Stimulated activated CD4-positive, alpha-beta T cell treated with anti-CD3 and anti-CD28 coated beads, Interleukin-15, amount 100 ng/mL, for 48 hours (primary cell): Measurements from ENCODE around the gene FYB1.
A peak's percentile ranks its signal among the peaks of the same experiment; 100 is the strongest.
"Not testable (repeated sequence)": the region's sequence is repeated elsewhere in the genome, so short reads cannot be mapped to it uniquely, and the experiment has no call there.

ENCODE experiments used
- DNase-seq, 2 donors: peaks; one replicate each; pipeline ENCODE4 v3.0.0-alpha.2; 2020; ENCODE audit warnings: low read depth in 2 of 2

FYB1 gene

DNA sequence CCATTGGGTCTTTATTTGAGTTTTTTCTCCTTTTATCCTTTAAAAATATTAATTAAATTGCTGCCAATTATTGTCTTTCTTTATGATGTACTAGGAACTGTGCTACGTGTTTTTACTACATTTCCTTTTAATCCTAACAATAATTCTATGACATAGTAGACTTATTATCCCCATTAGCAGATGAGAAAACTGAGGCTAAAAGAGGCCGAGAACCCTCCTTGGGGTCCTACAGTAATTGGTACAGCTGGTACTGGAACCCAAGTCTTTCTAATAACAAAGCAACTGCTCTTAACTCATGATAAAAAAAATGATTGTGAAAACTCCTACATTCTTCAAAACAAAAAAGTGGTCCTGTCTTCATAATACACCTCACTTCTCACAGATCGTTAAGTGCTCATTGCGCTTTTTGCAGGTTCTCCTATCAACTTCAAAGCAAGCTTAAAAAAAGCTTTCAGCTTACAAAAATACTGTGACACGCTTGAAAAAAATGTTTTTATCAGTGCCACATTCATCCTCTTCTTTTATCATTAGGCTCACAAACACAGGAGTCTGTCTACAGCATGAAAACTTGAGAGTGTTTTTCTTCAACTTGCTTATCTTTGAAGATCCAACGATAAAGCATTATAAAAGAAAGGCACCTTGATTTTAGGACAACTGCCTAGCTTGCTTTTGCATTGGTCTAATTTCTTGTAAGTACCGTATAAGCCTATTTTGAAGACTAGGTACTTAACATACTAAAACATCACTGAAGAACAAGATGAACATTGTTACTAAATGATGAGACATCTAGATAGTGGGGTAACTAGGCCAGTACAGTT, 32.4 kb downstream of the FYB1 start:
- no peak for DNase-seq

GRCh38 chr5:39186289-39186688, 33.1 kb downstream of the FYB1 start:
- no peak for DNase-seq

DNA sequence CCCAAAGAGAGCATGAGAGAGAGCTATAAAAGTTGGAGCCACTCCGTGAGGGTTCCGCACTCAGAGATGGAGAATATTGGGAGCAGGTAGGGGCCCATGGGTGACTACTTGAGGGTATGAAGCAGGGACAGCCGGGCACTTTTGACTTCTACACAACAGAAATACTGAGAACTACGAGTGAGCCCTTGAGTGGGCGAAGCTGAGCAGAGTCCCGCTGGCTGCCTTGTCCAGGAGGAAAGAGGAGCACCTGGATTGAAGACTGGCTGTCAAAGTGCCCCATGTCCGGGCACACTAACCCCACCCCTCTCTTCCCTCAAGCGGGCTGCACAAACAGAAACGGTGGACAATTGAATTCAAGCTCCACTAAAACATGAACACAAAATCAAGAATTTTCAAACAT, 33.6 kb downstream of the FYB1 start:
- DNase-seq = no peak

DNA sequence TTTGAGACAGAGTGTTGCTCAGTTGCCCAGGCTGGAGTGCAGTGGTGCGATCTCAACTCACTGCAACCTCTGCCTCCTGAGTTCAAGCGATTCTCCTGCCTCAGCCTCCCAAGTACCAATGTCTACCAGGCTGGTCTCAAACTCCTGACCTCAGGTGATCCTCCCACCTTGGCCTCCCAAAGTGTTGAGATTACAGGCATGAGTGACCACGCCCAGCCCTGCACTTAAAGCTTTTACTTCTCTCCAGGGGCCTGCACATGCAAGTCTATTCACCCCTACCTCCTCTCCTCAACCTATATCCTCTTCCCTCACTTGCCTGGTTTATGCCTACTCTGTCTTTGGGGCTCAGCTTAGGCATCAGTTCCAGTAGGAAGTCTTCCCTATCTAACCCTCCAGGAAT, 39.8 kb downstream of the FYB1 start:
- DNase-seq = not testable (repeated sequence)

DNA sequence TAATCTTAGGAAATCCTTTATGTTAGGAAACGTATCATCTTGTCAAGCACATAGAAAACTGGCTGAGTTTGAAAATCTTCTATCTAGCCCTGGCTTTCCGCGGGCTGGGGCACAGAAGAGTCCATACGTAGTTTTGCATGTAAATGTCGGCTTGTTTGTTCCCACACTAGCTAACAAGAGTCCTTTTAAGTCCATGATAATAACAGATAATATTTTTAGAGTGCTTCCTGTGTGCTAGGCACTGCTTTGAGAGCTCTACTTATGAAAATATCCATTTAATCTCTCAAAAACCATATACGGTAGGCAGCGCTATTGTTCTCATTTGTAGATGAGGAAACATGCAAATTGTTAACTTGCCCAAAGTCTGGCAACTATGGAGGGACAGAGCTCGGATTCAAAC, 40.5 kb downstream of the FYB1 start:
- no peak for DNase-seq

GRCh38 chr5:39178171-39178570, 41.2 kb downstream of the FYB1 start:
- DNase-seq = no peak

DNA sequence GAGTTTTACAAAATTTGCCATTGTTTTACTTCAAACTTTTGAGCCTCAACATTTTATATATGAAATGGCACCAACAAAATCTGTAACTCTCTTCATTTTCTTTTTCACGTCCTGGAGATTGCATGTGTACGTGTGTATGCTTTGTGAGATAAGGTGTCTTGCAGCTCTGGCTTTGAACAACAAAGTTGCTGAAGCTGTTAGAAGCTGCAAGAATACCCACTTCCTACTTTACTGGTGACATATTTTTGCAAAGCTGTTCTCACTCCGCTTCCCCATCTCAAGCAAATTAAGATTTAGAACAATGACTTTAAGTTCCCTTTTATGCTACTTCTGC, 41.8 kb downstream of the FYB1 start:
- no peak for DNase-seq

- DNase-seq = peak; percentile 39 to 47
Measured at GRCh38 chr5:39176759-39177630, 42.4 kb downstream of the FYB1 start.

- DNase-seq = peak in 1 of 2 donors; percentile 44
Measured at GRCh38 chr5:39175273-39175955, 43.9 kb downstream of the FYB1 start.

- DNase-seq = no peak
Measured at GRCh38 chr5:39173069-39173468, 46.3 kb downstream of the FYB1 start.

- DNase-seq = no peak
Measured at GRCh38 chr5:39172593-39172992, 46.8 kb downstream of the FYB1 start.

GRCh38 chr5:39171647-39172046, 47.7 kb downstream of the FYB1 start:
- no peak for DNase-seq

DNA sequence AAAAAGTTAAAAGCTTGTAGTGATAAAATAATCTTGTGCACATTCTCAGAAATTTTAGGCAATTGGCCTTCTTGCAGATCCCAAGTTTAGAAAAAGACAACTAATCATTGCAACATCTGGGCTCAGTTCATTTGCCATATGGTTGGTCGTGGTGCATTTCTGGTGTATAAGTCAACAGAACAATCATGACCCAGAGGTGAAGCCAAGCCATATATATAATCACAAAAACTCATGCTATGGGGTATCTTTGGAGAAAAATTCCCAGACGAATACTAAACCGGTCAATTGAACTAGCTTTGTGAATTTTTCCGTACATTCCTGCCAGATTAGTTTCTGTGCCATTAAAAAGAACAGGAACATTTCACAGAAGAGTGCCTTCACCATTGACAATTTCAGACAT, 50.3 kb downstream of the FYB1 start:
- DNase-seq = no peak

DNA sequence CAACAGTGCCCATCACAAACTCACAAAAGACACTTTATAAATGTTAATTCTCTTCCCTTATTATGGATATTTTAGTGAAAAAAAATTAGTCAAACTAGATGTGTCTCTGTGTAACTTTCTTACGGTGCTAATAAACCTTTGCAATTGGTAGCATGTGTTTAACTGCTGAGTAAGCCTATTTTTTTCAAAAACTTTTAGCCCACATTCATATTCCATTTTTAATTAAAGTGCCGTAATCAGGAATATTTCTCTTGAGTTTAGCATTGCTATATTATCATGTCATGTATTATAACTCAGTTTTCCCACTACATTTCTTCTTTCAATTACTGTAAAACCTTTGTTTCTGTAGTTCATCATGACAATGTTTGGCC, 51.4 kb downstream of the FYB1 start:
- DNase-seq = no peak

DNA sequence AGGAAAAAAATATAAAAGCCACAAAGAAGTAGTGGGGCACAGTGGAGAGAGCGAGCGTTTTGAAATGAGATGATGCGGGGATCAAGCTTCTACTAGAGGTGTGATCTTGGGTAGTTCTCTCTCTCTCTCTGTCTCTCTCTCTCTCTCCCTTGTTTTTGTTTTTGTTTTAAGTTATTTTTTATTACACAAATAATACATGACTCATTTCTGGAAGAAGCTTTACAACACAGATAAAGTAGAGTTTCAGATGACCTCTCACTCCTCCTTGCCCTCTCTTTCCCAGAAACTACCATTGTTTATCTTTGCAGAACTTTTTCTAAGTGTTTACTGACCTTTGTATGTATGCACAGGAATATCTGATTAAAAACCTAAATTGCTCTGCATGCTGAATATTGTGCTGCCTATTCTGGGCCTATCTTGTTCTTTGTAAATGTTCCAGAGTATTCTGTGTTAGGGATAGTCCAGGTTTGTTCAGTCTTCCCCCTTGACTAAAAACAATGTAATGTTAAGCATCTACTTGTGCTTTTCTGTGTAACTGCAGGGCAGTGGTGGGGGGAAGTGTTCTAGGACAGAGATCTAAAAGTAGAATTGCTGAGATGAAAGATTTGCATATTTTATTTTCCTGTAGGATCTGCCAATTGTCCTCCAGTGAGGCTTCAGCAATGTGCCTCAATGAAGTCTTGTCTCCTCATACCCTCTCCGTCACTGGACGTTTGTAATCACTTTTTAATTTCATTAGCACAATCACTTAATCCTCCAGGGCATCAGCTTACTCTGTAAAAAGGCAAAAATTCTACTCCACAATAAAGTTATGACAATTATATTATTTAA, 52.0 kb downstream of the FYB1 start:
- no peak for DNase-seq

DNA sequence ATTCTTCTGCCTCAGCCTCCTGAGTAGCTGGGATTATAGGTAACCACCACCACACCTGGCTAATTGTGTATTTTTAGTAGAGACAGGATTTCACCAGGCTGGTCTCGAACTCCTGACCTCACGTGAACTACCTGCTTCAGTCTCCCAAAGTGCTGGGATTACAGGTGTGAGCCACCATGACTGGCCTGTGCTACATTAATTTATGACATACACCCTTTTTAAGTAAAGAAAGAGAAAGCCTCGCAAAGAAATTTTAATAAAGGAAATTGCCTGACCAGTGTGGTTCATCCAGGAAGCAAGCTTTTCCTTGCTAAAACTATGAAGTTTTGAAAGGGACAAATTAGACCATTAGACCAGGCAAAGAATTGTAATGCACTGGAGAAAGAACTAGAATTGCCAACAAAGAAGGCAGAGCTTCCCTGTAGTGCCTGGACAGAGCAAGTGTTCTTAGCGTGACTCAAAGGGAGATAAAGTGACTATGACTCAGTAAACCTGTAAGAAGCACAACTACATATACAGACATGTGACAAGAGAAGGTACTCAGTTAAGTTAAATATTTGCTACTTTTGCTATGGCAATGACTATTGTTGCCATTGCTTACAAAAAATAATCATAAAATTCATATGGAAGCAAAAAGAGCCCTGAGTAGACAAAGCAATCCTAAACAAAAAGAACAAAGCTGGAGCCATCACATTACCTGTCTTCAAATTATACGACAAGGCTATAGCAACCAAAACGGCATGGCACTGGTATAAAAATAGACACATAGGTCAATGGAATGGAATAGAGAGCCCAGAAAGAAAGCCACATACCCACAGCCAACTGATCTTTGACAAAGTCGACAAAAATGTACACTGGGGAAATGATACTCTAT, 54.6 kb downstream of the FYB1 start:
- DNase-seq = no peak

DNA sequence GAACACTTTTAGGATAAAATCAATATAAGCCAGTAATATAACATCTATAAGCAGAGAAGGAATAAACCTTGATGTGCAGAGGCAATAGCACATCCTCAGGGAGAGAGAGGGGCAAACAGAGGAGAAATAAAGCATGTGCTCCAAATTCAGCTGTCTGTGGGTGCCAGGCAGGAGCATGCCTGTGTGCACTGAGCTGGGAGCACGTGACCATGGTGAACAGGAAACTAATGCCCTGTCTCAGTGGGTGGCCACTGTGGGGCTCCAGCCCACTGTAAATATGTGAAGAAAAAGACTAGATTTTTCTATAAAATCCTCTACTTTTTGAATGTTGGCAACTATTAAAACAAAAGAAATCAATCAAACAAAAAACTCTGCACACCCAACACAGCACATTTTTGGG, 55.3 kb downstream of the FYB1 start:
- no peak for DNase-seq

- DNase-seq = no peak
Measured at GRCh38 chr5:39161578-39161977, 57.8 kb downstream of the FYB1 start.

DNA sequence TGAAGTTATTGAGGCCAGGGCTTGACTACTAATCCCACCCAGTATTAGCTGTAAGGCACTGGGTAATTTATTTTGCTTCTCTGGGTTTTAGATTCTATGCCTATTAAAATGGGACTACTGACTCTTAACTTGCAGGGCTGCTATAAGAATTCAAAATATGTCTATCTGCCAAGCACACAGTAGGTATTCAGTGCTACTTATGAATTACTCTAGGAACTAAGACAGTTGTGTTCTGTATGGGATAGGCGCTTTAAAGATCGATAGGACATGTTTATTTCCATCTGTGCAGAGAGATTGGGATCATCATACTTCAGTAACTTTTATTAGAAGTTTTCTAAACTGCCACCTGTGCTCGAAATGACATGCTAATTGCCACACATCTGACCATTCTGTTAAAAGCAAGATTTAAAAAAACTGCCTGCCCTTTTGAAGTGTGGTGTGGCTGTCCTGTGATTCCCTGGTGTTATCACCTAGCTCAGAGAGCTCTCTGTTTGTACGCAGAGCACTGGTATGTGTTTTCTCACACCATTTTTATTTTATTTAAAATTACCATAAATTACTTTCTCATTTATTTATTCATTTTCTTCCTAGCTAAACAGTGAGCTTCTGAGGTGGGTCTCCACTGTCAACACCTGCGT, 58.7 kb downstream of the FYB1 start:
- no peak for DNase-seq

DNA sequence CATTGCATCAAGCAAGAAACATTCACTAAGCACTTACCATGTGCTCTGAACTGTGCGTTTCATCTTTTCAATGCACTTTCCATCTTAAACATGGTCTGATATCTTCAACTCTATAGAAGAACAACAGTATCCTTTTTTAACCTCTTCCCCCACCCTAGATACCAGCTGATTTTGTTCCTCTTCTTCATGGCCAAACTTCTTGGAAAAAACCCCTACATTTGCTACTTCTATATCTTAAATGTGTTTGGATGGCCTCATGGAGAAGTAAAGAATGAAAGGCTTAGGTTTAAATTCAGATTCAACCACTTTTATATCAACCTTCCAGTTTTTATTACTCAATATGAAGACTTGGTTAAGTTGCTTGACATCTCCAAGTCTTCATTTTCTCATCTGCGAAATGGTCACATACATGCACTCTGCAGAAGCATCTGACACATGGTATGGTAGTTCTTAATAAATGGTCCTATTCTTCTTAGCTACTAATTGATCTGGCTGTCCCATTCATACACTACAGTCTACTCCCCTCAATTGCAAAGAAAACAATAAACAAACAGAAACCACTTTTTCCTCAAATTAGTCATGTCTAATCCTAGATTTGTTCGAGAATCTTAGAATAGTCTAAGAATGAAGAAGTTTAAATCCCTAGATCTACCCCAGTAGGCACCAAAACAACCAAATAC, 59.4 kb downstream of the FYB1 start:
- no peak for DNase-seq
